Neural progenitor cell (in vitro differentiated cells): ENCODE measurements around the gene P2RY1. TPM values are rescaled to one million over a fixed set of nuclear protein-coding genes. Genes with fewer than 3 reads are reported as not detected.
A peak's percentile ranks its signal among the peaks of the same experiment; 100 is the strongest.

Experiments used
- DNase-seq: peaks from one replicate; pipeline ENCODE4 v3.0.0-alpha.2; 2016; ENCODE audit warnings: low spot score
- H2AFZ ChIP-seq: fragments of 200-600 bp; sonication (generic); replicated peaks from 2 replicates; pipeline ENCODE4 v1.6.1; 2016; ENCODE audit warnings: antibody characterized with exemption
- H3F3A ChIP-seq: fragments of 200-600 bp; sonication (generic); 2 replicates; pipeline ENCODE4 v1.6.1; 2016; ENCODE audit warnings: antibody characterized with exemption, low read depth
- H3K27ac ChIP-seq: fragments of 200-600 bp; sonication (generic); 2 replicates; pipeline ENCODE4 v1.5.1; 2016; ENCODE audit warnings: mild to moderate bottlenecking
- H3K27me3 ChIP-seq: fragments of 200-600 bp; sonication (generic); 2 replicates; pipeline ENCODE4 v1.6.1; 2016; ENCODE audit warnings: mild to moderate bottlenecking, moderate library complexity
- H3K36me3 ChIP-seq: fragments of 200-600 bp; sonication (generic); 2 replicates; pipeline ENCODE4 v1.5.1; 2016
- H3K4me1 ChIP-seq: fragments of 200-600 bp; sonication (generic); 2 replicates; pipeline ENCODE4 v1.6.1; 2016; ENCODE audit warnings: mixed run types
- H3K4me2 ChIP-seq: fragments of 200-600 bp; sonication (generic); 2 replicates; pipeline ENCODE4 v1.6.1; 2016
- H3K4me3 ChIP-seq: fragments of 200-600 bp; sonication (generic); 2 replicates; pipeline ENCODE4 v1.5.1; 2016
- H3K79me2 ChIP-seq: fragments of 200-600 bp; sonication (generic); 2 replicates; pipeline ENCODE4 v1.6.1; 2016; ENCODE audit warnings: low read depth
- H3K9ac ChIP-seq: fragments of 200-600 bp; sonication (generic); 2 replicates; pipeline ENCODE4 v1.6.1; 2016
- H3K9me3 ChIP-seq: fragments of 200-600 bp; sonication (generic); 2 replicates; pipeline ENCODE4 v1.5.1; 2016; ENCODE audit warnings: low read depth
- H4K20me1 ChIP-seq: fragments of 200-600 bp; sonication (generic); 2 replicates; pipeline ENCODE4 v1.6.1; 2016; ENCODE audit warnings: low read depth
- H3K27ac Mint-ChIP-seq: 3 replicates; pipeline ENCODE4 v1.8.0; 2021; ENCODE audit warnings: mixed read lengths
- H3K27me3 Mint-ChIP-seq: 2 replicates; pipeline ENCODE4 v1.8.0; 2022; ENCODE audit warnings: low read depth, mild to moderate bottlenecking, inconsistent platforms, moderate library complexity, mixed read lengths; ENCODE audit not compliant: insufficient read depth
- H3K36me3 Mint-ChIP-seq: 3 replicates; pipeline ENCODE4 v1.8.0; 2021; ENCODE audit warnings: mixed read lengths
- H3K4me1 Mint-ChIP-seq: 3 replicates; pipeline ENCODE4 v1.8.0; 2021; ENCODE audit warnings: mixed read lengths
- H3K4me3 Mint-ChIP-seq: 3 replicates; pipeline ENCODE4 v1.8.0; 2021; ENCODE audit warnings: mild to moderate bottlenecking, moderate library complexity, mixed read lengths
- H3K9me3 Mint-ChIP-seq: 3 replicates; pipeline ENCODE4 v1.8.0; 2020; ENCODE audit warnings: mixed read lengths
- EZH2 ChIP-seq: fragments of 200-600 bp; sonication (generic); IDR thresholded peaks from 2 replicates; pipeline ENCODE4 v1.6.1; 2017; ENCODE audit warnings: antibody characterized with exemption, mild to moderate bottlenecking, moderate library complexity
- EZH2phosphoT487 ChIP-seq: fragments of 200-600 bp; sonication (generic); IDR thresholded peaks from 2 replicates; pipeline ENCODE4 v1.6.1; 2017; ENCODE audit warnings: antibody characterized with exemption
- total RNA-seq: library from RNA; depleted of rRNA; stranded (reverse); fragments of >200 nt; gene quantifications from 2 replicates; pipeline ENCODE4 v1.2.3, GENCODE V29; 2015; ENCODE audit warnings: low replicate concordance
- TF ChIP-seq, protein P1 (sequence below): fragments of 200-600 bp; sonication (generic); IDR thresholded peaks from 2 replicates; pipeline ENCODE4 v1.5.1; 2017; ENCODE audit warnings: antibody characterized with exemption, mild to moderate bottlenecking

Gene P2RY1
- total RNA-seq, 1 donor from 2014 or later: 3.9 TPM

- Histone ChIP-seq H3K27me3 (peaks cover 37% of the 10 kb centered on the region), H3K9me3 (no peaks in the 10 kb centered on the region), H3K4me3 (peak overlapping the region; percentile 60), H3K9ac (no peak overlapping the region), H2AFZ (peak overlapping the region; percentile 95), H3K36me3 (no peaks in the 10 kb centered on the region), H3K4me2 (peak overlapping the region; percentile 86), H3F3A (peaks cover 21% of the 10 kb centered on the region), H3K79me2 (no peaks in the 10 kb centered on the region), H3K4me1 (no peaks in the 10 kb centered on the region), H3K27ac (no peak overlapping the region), H4K20me1 (no peaks in the 10 kb centered on the region)
- no peak overlapping the region for H3K27ac Mint-ChIP-seq
- no peaks in the 10 kb centered on the region for H3K9me3 Mint-ChIP-seq
- peak overlapping the region; percentile 97 for H3K4me3 Mint-ChIP-seq
- TF ChIP-seq EZH2phosphoT487 (no peak), EZH2 (no peak)
- TF ChIP-seq, protein P1, sequence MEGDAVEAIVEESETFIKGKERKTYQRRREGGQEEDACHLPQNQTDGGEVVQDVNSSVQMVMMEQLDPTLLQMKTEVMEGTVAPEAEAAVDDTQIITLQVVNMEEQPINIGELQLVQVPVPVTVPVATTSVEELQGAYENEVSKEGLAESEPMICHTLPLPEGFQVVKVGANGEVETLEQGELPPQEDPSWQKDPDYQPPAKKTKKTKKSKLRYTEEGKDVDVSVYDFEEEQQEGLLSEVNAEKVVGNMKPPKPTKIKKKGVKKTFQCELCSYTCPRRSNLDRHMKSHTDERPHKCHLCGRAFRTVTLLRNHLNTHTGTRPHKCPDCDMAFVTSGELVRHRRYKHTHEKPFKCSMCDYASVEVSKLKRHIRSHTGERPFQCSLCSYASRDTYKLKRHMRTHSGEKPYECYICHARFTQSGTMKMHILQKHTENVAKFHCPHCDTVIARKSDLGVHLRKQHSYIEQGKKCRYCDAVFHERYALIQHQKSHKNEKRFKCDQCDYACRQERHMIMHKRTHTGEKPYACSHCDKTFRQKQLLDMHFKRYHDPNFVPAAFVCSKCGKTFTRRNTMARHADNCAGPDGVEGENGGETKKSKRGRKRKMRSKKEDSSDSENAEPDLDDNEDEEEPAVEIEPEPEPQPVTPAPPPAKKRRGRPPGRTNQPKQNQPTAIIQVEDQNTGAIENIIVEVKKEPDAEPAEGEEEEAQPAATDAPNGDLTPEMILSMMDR: no peak
- H3K36me3 Mint-ChIP-seq: peaks cover 2% of the 10 kb centered on the region
- H3K27me3 Mint-ChIP-seq: peaks cover 9% of the 10 kb centered on the region
- DNase-seq: peak; percentile 7
- peaks cover 19% of the 10 kb centered on the region for H3K4me1 Mint-ChIP-seq
Observed at GRCh38 chr3:152836269-152836668, 1.3 kb downstream of the P2RY1 start.

DNA sequence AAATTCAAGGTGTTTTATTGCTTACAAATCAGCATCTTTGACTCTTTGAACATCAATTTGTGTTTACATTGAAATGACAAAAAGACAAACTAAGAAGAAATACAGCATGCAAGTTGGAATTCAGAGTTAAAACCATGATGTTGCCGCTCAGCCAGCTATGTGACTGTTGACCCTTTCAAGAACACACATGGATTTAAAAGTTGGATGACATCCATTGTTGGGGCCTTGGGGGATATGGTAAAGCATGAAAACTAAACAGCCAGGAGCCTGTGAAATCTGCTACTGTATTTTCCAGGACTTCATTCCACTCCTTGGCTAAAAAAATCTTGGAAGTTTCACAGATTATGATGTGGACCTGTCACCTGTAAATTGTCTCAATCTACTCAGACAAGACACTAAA, 4.6 kb downstream of the P2RY1 start:
- Mint-ChIP-seq H3K9me3 (no peaks in the 10 kb centered on the region), H3K27me3 (peaks cover 7% of the 10 kb centered on the region), H3K27ac (no peak overlapping the region), H3K4me3 (no peak overlapping the region), H3K4me1 (peaks cover 19% of the 10 kb centered on the region), H3K36me3 (peaks cover 2% of the 10 kb centered on the region)
- Histone ChIP-seq H3K79me2 (no peaks in the 10 kb centered on the region), H3K36me3 (no peaks in the 10 kb centered on the region), H3K4me2 (no peak overlapping the region), H3K9me3 (no peaks in the 10 kb centered on the region), H4K20me1 (no peaks in the 10 kb centered on the region), H3K27ac (no peak overlapping the region), H3K4me3 (no peak overlapping the region), H3F3A (peaks cover 10% of the 10 kb centered on the region), H3K27me3 (peaks cover 26% of the 10 kb centered on the region), H3K4me1 (no peaks in the 10 kb centered on the region), H3K9ac (no peak overlapping the region), H2AFZ (no peak overlapping the region)
- DNase-seq: no peak
- TF ChIP-seq, protein P1: no peak
- TF ChIP-seq EZH2: no peak
- no peak for TF ChIP-seq EZH2phosphoT487

GRCh38 chr3:152841131-152841530, 6.2 kb downstream of the P2RY1 start:
- Histone ChIP-seq H3K36me3 (no peaks in the 10 kb centered on the region), H3F3A (no peaks in the 10 kb centered on the region), H2AFZ (no peak overlapping the region), H3K9ac (no peak overlapping the region), H3K4me1 (no peaks in the 10 kb centered on the region), H3K79me2 (no peaks in the 10 kb centered on the region), H3K27ac (no peak overlapping the region), H3K4me2 (no peak overlapping the region), H3K9me3 (no peaks in the 10 kb centered on the region), H3K4me3 (no peak overlapping the region), H3K27me3 (peaks cover 18% of the 10 kb centered on the region), H4K20me1 (no peaks in the 10 kb centered on the region)
- TF ChIP-seq EZH2phosphoT487 (no peak), EZH2 (no peak)
- TF ChIP-seq, protein P1: no peak
- Mint-ChIP-seq H3K9me3 (no peaks in the 10 kb centered on the region), H3K4me1 (peaks cover 16% of the 10 kb centered on the region), H3K27ac (no peak overlapping the region), H3K4me3 (no peak overlapping the region), H3K27me3 (peaks cover 1% of the 10 kb centered on the region), H3K36me3 (peaks cover 2% of the 10 kb centered on the region)
- DNase-seq: no peak
